D341Med (cell line): Measurements from ENCODE around the gene SGIP1.
"Not testable (repeated sequence)": the region's sequence is repeated elsewhere in the genome, so short reads cannot be mapped to it uniquely, and the experiment has no call there.

Experiments
- DNase-seq: peaks from one replicate; pipeline ENCODE4 v3.0.0; 2012; ENCODE audit warnings: low spot score

SGIP1 gene

DNA sequence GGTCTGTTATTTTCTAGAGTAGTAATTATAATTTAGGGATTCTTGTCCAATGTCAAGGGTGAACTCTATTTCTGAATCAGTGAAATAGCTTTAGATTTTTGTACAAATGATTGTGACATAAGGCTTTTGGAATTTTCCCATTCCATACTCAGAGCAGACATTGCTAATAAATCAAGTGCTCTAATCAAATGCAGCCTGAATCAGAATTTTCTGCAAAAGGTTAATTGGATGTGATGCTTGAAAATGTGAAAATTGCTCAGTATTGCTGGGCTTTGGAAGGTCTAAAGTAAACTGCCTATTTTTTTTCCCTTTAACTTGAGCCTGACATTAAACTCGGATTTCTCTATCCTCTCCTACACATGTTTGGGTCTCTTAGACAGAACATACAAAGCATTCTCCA, 23.2 kb downstream of the SGIP1 start:
- no peak for DNase-seq

DNA sequence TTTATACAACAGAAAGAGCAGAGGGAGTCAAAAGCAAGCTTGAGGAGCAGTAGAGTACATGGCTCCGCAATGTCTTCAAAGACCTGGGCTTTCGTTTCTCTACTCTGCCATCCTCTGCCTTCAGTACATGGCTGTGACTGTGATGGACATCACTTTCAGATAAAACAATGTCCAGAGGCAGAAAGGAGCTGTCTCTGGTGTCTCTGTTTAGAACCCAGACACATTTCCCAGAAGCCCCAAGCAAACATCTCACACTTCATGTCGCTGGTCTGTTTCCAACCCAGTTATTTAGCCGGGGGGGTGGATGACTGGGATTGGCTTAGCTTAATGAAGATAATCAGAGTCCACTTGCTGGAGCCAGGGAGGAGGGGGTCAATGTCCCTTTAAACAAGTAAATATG, 25.6 kb downstream of the SGIP1 start:
- DNase-seq = no peak

DNA sequence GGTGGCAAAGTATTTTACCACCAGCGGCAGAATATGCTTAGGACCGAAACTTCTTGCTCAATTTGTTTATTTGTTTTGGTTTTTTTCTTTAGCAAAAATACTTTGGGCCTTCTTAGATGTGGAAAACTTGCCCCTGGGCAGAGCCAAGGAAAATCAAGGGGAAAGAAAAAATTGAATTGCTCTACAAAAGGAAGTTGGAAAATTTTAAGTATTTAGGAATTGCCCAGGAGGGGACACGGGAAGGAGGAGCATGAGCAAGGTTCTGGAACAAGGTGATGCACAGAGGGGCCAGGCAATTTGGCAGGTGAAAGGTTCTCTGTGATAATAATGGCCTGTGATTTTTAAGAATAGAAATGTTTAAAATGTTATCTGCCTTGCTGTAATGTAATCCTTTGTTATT, 28.6 kb downstream of the SGIP1 start:
- no peak for DNase-seq

DNA sequence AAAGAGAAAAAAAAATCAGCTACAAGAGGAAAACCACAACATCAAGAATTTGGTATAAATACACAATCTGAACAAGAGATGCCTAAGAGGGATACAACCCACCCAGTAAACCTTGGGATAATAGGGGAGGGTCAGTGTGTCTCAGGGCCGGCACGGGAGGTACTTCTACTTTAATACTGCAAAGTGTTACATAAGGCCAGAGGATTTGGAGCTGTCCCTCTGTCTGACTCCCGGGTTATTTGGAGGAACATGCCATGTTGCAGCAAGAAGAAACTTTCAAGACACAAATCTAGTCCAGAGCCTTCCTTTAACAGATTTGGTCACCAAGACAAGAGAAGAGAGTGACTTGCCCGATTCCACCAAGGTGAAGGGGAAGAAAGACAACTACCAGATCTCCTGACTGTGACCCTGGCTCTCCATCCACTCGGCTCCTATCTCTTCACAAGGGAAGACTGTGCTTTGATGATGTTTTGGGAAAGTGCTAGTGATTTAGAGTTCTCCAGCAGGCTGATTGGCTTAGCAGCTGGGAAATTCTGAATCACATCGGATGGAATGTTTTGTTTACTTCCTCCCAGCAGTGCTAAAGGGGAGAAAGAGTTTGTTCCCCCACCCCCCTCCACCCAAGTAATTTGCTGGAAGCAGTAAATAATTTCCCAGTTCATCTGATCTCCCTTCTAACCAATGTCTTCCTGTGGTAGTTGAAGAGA, 29.3 kb downstream of the SGIP1 start:
- no peak for DNase-seq

DNA sequence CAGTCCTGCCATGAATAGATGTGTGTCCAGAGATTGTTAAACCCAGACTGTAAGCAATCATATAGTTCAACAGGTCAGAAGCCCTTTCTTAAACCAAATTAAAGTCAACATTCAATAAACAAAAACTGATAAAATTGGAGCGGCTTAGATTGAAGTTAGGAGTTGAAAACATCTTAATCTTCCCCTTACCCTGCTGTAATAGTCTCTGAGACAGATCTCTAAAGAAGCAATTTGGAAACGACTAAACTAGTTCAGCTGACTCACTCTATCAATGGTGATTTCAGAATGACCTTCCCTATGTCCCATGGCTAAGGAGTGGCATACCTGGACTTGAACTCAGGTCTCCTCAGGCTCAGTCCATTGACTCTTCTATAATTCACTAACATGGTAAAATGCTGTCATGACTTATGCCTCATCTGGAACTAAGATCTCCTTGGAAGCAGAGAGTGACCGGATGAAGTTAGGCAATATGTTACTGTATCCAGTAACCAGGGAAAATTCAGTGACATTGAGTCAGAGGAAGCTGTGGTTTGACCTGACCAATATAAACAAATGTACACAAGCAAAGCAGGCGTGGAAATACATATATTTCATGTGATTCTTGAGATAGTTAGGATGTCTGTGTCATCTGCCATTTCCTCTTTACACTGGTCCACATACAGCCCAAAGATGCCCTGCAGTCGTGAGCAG, 30.1 kb downstream of the SGIP1 start:
- DNase-seq = no peak

DNA sequence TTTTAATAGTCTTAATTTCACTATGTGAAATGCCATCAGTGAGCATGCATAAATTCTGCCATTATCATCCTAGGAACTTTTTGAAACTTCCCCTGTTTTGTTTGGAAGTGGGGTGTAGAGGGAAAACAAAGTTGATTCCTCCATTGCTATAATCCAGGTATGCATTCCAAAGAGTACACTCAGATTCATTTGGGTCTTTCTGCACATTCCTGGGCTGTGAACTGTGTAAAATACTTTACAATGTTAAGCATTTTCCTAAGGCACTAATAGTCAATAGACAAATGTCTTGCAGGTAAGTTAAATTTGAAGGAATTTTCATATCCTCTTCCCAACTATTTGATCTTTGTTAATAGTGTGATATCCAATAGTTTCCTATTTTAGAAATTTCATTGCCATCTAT, 36.2 kb downstream of the SGIP1 start:
- no peak for DNase-seq

DNA sequence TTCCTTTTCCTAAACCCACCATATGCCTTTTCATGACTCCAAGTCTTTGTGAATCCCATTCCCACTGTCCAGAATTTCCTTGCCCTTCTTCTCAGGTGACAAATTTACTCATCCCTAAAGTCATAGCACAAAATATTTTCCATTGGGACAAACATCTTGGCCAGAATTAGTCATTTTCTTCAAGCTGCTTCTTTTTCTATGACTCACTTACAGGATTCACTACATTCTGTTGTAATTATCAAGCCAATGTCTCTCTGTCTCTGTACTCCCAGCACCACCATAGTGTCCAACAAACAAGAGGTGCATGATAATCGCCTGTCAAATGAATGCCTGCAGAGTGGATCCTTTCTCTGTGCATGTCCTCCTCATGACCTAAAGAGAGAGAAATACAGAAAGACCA, 37.8 kb downstream of the SGIP1 start:
- DNase-seq = no peak

DNA sequence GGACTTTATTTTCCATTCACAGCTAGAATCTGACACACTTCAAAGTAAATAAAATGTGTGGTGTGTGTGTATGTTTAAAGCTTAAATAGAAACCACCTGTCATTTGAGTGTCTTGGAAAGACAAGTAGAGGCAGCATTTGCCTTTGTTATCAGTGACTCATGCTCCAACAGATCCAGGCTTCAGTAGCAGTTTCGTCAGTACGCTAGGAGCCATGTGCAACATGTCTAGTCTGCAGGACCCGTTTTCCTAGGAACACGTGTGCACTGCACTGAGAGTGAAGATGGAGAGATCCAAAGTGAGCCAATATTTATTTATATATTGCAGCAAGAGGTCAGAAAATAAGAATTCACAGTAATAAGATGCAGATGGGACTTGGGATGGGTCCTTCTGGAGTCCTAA, 41.8 kb downstream of the SGIP1 start:
- no peak for DNase-seq

DNA sequence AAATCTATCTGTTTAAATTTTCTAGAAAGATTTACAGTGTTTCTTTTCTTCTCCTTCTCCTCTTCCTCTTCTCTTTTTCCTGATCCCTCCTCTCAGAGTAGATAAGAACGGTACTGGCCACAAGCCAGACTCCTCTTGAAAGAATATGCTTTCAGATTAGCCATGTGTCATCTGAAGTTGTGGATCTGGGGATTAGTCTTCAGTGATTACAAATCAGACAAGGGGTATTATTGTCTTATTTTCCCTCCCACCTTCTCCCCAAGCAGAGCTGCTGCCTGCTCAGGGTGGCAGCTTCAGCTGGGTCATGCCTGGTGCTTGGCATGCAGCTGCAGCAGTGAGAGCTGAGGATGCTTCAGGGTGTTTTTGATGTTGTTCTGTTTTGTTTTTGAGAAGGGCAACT, 42.7 kb downstream of the SGIP1 start:
- peak; percentile 81 for DNase-seq

DNA sequence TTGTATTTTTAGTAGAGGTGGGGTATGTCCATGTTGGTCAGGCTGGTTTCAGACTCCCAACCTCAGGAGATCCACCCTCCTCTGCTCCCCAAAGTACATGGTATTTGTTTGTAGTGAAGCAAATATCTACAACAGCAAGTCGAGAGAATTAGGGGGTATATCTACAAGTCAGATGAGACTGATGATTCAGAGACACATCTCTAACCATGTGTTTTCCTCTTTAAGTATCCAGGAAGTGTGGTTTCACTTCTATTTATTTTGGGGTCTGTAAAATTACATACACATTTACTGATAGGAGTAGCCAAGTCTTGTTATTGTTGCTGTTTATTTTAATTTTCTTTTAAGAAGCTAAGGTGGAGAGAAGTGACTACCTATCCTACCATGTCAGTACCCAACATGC, 44.9 kb downstream of the SGIP1 start:
- no peak for DNase-seq

DNA sequence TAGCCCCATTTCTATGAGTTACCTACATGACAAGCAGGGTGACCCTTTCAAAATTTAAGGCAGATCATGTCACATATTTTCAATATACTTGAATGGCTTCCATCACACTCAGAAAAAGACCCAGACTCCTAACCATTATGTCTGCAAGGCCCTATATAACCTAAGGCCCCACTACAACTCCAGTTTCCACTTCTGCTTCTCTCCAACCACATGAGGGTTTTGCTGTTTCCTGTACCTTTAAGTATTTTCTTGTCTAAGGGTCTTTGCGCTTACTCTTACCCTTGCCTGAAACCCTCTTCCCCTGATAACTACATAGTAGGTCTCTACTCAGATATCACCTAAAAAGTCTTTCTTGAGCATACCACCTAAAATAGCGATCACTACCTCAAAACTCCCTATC, 46.1 kb downstream of the SGIP1 start:
- DNase-seq = no peak

DNA sequence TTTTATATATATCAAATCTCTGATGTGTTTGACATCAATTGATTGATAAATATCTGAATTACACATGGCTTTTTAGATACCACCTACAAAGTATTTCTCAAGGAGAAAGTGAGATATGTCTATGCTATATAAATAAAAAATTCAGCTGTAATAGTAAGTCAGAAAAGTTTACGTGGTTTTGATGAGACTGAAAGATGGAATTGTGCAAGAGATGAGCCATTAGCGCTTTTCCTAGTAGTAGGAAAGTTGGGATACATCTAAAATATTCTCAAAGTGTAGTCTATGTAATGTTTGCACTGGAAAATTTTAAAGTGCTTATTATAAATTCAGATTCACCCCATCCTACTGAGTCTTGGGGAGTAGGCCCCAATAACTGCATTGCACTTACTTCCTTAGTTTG, 49.1 kb downstream of the SGIP1 start:
- DNase-seq = no peak

DNA sequence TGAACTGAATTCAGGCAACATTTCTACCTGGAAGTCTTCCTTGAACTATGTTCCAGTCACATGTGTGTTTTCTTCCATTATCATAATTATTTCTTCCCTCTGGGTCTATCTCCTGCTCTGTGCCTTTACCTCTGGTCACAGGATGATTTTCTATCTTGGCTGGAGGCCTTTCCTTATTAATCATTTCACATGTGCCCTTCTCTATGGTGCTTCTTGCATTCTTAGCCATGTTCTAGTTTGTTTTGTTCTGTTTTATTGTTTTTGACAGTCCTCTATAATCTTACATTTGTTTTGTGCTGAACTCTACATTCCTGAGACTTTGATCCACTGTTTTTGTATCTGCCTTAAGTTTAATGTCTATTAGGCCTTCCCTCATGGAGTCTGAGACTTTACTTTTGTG, 51.0 kb downstream of the SGIP1 start:
- no peak for DNase-seq

DNA sequence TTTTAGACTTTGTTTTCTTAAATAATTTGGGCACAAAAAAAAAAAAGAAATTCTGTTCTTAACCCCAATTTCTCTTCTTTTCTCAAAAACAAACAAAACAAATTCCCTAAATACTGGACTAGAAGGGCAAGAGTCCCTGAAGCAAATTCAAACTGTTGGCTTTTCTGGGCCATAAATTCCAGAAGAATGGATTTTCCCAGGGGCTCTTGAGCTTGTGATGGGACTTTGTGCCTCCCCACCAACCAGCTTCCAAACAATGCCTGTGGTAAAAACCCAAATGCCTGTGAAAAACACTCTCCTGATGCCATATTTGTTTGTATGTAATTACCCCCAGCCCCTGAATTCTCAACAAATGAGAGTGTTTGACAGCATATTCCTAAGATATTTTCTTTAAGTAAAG, 55.4 kb downstream of the SGIP1 start:
- DNase-seq = no peak

DNA sequence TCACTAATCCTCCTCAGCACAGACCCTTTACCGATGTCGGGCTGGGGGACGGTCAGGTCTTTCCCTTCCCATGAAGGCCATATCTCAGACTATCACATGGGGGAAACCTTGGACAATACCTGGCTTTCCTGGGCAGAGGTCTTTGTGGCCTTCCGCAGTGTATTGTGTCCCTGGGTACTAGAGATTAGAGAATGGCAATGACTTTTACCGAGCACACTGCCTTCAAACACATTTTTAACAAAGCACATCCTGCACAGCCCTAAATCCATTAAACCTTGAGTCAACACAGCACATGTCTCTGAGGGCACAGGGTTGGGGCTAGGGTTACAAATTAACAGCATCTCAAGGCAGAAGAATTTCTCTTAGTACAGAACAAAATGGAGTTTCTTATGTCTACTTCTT, 58.2 kb downstream of the SGIP1 start:
- DNase-seq = not testable (repeated sequence)

DNA sequence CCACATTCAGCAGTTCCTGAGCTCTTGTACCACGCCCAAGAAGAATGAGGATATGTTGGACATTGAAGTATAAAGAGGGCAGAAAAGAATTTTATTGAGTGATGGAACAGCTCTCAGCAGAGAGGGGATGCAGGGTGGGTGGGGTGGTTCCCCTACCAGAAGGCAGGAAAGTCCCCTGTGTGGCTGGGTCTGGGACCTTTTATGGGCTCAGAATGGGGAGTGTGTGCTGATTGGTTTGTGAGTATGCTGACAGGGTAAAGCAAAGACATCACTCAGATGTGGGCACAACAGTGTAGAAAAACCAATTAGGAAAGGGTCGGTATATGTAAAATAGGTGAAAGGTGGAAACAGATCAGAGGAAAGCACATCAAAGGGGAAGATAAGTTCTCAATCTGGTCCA, 62.2 kb downstream of the SGIP1 start:
- DNase-seq = no peak

DNA sequence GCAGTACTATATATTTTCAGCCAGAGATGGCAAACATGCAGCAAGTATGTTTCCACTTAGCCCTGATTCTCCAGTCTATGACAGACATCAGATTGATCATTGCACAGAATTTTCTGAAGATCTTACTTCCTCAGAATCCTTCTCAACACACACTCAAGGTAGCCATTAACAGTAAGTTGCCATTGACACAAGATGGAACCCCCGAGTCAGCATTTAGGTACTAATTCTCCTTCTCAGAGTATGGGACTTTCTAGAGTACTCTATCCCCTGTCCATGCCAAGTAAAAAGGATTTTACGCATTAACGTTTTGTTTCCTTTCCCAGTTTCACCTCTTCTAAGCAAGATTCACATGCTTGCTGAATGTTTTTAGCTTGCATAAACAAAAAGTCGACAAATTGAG, 63.5 kb downstream of the SGIP1 start:
- DNase-seq = no peak

DNA sequence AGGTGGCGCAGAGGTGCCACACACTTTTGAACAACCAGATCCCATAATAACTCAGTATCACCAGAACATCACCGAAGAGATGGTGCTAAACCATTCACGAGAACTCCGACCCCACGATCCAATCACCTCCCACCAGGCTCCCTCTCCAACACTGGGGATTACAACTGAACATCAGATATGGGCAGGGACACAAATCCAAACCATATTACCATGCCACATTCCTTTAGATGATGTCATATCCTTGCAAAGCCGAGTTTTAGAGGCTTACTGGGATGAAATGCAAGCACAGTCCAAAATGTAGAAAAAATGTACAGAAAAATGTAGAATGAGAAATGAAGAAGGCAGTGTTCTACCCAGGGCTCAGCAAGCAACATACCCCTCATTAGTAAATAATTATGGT, 64.7 kb downstream of the SGIP1 start:
- DNase-seq = no peak

DNA sequence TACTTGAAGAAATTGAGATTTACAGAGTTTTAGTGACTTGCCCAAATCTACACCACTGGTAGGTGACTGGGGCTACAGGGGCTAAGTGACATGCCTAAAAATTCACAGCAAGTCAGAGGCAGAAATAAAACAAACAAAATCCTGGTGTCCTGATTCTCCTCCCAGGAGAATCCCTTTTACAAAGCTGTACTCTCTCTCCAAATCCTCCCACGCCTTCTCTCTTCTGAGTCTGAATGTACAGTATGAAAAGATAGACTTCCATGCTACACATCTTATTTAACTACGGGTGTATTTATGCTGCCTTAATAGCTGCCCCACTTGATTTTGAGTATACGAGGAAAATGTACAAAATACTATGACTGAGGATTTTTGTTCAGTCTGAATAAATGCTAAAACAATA, 65.4 kb downstream of the SGIP1 start:
- no peak for DNase-seq

DNA sequence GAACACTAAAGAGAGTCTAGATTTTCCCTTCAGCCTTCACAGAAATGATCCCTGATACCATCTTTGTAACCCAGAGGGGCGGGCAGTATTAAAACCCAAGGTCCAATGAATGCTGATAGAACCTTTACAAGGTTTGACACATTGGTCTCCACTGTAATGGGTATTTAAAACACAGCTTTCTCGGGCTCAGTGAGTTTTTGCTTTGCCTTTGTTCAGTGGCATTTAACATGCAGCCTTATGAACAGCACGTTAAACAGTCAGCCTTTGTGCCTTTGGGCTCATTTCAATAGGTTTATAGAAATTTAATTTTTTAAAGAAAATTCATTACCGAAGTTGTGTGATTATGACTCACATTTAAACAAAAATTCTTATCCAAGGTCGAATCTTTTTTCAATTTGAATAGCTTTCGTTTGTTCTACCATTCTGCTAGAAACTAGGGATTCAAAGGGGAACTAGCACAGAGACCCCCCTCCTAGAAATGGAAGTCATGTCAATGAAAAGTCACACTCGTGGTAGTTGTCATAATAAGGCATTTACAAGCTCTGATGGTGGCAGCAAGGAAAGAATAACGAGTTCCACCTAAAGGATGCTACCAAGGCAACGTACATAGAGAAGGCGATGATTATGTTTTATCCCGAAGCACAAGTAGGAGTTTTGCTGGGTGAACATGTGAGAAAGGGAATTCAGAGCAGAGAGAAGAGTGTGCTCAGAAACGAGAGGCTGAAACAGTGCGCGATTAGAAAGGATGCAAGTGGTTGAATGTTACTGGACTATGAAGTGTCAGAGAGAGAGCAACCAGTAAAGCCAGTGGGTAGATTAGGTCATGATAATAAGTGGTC, 66.2 kb downstream of the SGIP1 start:
- DNase-seq = no peak

DNA sequence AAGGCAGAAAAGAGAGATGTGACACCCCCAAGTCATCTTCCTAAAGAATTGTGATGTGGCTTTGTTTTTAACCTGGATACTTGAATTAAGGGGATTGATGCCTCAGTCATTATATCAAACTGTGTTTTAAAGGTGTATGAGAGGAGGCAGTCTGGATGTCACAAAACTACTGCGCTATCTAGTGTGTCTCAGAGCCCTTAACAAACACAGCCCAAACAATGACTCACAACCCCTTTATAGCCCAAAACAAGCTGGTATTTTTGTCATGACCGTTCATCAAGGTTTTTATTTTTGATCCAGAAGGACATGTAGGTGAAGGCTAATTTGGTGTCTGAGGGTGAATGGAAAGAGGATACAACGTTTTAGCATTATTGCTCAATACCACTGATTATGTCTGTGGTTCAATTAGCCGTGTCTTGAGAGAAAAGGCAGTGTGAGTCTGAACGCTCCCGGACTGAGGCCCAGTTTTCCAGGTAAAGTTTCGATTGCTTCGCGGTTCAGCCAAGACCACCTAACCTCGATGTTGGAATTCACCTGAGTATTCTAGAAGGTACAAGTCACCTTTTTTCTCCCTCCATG, 71.6 kb downstream of the SGIP1 start:
- DNase-seq = no peak

DNA sequence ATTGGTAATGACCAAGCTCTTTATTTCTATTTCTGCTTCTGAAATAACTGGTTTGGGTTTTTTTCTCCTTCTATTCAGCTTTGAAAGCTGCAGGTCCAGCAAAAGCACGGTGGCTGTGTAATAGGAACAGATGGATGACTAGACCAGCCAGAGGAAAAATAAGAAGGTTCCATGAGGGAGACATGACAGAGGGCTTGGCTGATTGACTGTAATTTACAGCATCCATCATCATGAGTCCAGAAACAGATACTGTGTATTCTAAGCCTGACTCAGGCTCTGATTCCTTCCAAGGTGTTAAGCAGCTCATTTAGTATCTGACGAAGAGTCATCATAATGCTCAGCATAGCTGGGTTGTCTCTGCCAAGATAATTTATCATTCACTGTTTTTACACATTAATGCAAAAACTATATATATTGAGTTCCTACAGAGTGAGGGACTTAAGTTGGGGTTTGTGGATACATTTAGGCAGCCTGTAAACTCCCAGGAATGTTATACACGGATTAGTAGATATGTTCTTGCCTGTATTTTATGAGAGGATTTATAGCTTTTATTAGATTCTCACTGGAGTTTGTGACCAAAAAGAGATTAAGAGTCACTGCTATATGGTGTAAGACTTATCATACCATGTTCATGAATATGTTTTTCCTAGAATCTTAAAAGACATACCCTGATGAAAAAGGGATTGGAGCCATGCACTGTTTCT, 72.6 kb downstream of the SGIP1 start:
- no peak for DNase-seq
